B cell (primary cell): ENCODE measurements around the gene SEC24D. TPM values are rescaled to one million over a fixed set of nuclear protein-coding genes. Genes with fewer than 3 reads are reported as not detected.

Experiments
- ATAC-seq: fragments of 200-7000 bp; cut with Tn5 transposase; one replicate; pipeline ENCODE4 v1.10.0; 2021; ENCODE audit warnings: low read depth, mild to moderate bottlenecking, moderate number of reproducible peaks, moderate library complexity
- CTCF ChIA-PET: fragments of 350-600 bp; sonication (Branson Sonifier 250); formaldehyde crosslinking; loops from one replicate; lab custom pipeline; 2021; ENCODE audit warnings: antibody characterized with exemption, inconsistent platforms; lab: Charles Lee
- POLR2A ChIA-PET: fragments of 350-600 bp; sonication (Branson Sonifier 250); formaldehyde crosslinking; loops from one replicate; lab custom pipeline; 2021; ENCODE audit warnings: antibody characterized with exemption; lab: Charles Lee
- DNase-seq: peaks from one replicate; pipeline ENCODE4 v3.0.0; 2013
- H2AFZ ChIP-seq: 2 replicates; pipeline ENCODE4 v1.6.1; 2012; ENCODE audit warnings: mild to moderate bottlenecking, low read depth, low read length; ENCODE audit not compliant: insufficient read depth, poor library complexity, severe bottlenecking
- H3K27ac ChIP-seq, 2 donors: 1 replicate in 1 of 2; 2 replicates in 1 of 2; pipeline ENCODE4 v1.5.1; 2012 to 2013; ENCODE audit warnings: low read length in 2 of 2, mild to moderate bottlenecking in 2 of 2, moderate library complexity in 1 of 2
- H3K27me3 ChIP-seq, 4 experiments: fragments of 200-600 bp in 1 of 4; sonication (generic) in 1 of 4; replicated peaks in 1 of 4; 1 replicate in 2 of 4; 2 replicates in 2 of 4; pipeline versions ENCODE4 v1.6.1 to v1.7.0; 2013 to 2016; ENCODE audit warnings: low read length in 3 of 4, mild to moderate bottlenecking in 2 of 4, mixed read lengths in 1 of 4, moderate library complexity in 1 of 4; ENCODE audit not compliant: insufficient read depth in 4 of 4, control insufficient read depth in 3 of 4; ENCODE audit errors: control extremely low read depth in 1 of 4
- H3K36me3 ChIP-seq, 2 experiments: replicated peaks in 1 of 2; 1 replicate in 1 of 2; 2 replicates in 1 of 2; pipeline versions ENCODE4 v1.6.1 to v1.7.1; 2013; ENCODE audit warnings: low read length in 1 of 2; ENCODE audit not compliant: insufficient read depth in 2 of 2, control insufficient read depth in 1 of 2; ENCODE audit errors: control extremely low read depth in 1 of 2, extremely low read depth in 1 of 2
- H3K4me1 ChIP-seq, 2 donors: fragments of 200-600 bp in 1 of 2; sonication (generic) in 1 of 2; 1 replicate in 1 of 2; 2 replicates in 1 of 2; pipeline versions ENCODE4 v1.5.1 to v1.6.1; 2013 to 2017; ENCODE audit warnings: low read length in 2 of 2; ENCODE audit not compliant: control insufficient read depth in 2 of 2, insufficient read depth in 2 of 2
- H3K4me2 ChIP-seq: replicated peaks from 2 replicates; pipeline ENCODE3; 2012; ENCODE audit warnings: mild to moderate bottlenecking, low read depth, low read length; ENCODE audit not compliant: poor library complexity, severe bottlenecking
- H3K4me3 ChIP-seq, 5 experiments: fragments of 200-600 bp in 1 of 5; sonication (generic) in 1 of 5; 1 replicate in 3 of 5; 2 replicates in 2 of 5; pipeline versions ENCODE4 v1.5.1 to v1.7.0; 2011 to 2016; ENCODE audit warnings: low read length in 4 of 5, mild to moderate bottlenecking in 4 of 5, low read depth in 2 of 5, control low read depth in 1 of 5, moderate library complexity in 1 of 5; ENCODE audit not compliant: insufficient read depth in 1 of 5; ENCODE audit errors: control extremely low read depth in 1 of 5, extremely low read depth in 1 of 5
- H3K79me2 ChIP-seq: fragments of 200-600 bp; sonication (generic); one replicate; pipeline ENCODE4 v1.6.0; 2016; ENCODE audit warnings: low read length; ENCODE audit not compliant: control insufficient read depth, insufficient read depth
- H3K9ac ChIP-seq: fragments of 200-600 bp; sonication (generic); 2 replicates; pipeline ENCODE4 v1.6.1; 2017; ENCODE audit warnings: mild to moderate bottlenecking, low read length, moderate library complexity
- H3K9me3 ChIP-seq, 3 donors: one replicate each; pipeline versions ENCODE4 v1.6.1 to v1.7.1; 2013; ENCODE audit warnings: low read length in 2 of 3; ENCODE audit not compliant: control insufficient read depth in 2 of 3, insufficient read depth in 1 of 3; ENCODE audit errors: control extremely low read depth in 1 of 3
- H4K20me1 ChIP-seq: 2 replicates; pipeline ENCODE4 v1.6.0; 2012; ENCODE audit warnings: mild to moderate bottlenecking, low read length; ENCODE audit not compliant: insufficient read depth, control insufficient read depth, poor library complexity, severe bottlenecking
- H3K27ac Mint-ChIP-seq: one replicate; pipeline ENCODE4 v1.8.0; 2021; ENCODE audit warnings: mixed read lengths
- H3K27me3 Mint-ChIP-seq: one replicate; pipeline ENCODE4 v1.8.0; 2021; ENCODE audit warnings: mixed read lengths
- H3K4me1 Mint-ChIP-seq: one replicate; pipeline ENCODE4 v1.8.0; 2021; ENCODE audit warnings: mixed read lengths
- H3K4me3 Mint-ChIP-seq: one replicate; pipeline ENCODE4 v1.8.0; 2021; ENCODE audit warnings: mixed read lengths
- H3K9me3 Mint-ChIP-seq: one replicate; pipeline ENCODE4 v1.8.0; 2022; ENCODE audit warnings: mixed read lengths; ENCODE audit not compliant: insufficient read depth
- EZH2 ChIP-seq: IDR thresholded peaks from 2 replicates; pipeline ENCODE4 v1.6.1; 2012; ENCODE audit warnings: borderline replicate concordance, low read depth, mild to moderate bottlenecking, moderate library complexity, low read length; ENCODE audit not compliant: insufficient read depth, poor library complexity, severe bottlenecking
- WGBS: methylation state at CpG from one replicate; pipeline ENCODE4 v1.1.5; 2013; ENCODE audit warnings: missing lambda C conversion rate; ENCODE audit not compliant: insufficient coverage; 5-methylcytosine and 5-hydroxymethylcytosine counted together
- intact Hi-C: fragments of 100-400 bp; cut with micrococcal nuclease; formaldehyde crosslinking; loops from one replicate; pipeline ENCODE4 v1.10.0; 2022
- polyA plus RNA-seq: library from polyadenylated mRNA; depleted of rRNA; stranded (reverse); fragments of >200 nt; gene quantifications from 2 replicates; pipeline ENCODE4 v1.2.3, GENCODE V29; 2012
- total RNA-seq, 2 donors: library from RNA; stranded (reverse); fragments of 120-200 nt in 1 of 2; gene quantifications; 1 replicate in 1 of 2; 2 replicates in 1 of 2; pipeline versions ENCODE4 v1.2.3 to v1.2.4, GENCODE V29; 2013 to 2022
- TF ChIP-seq, protein P1 (sequence below): fragments of 200-600 bp; IDR thresholded peaks from one replicate; pipeline ENCODE4 v1.8.0; 2022; ENCODE audit warnings: antibody characterized with exemption, mild to moderate bottlenecking

Gene SEC24D
- total and polyA plus RNA-seq, 2 donors (not counting 1 experiment from before 2014, with no cell fraction given): 7.1 to 15.8 TPM

DNA sequence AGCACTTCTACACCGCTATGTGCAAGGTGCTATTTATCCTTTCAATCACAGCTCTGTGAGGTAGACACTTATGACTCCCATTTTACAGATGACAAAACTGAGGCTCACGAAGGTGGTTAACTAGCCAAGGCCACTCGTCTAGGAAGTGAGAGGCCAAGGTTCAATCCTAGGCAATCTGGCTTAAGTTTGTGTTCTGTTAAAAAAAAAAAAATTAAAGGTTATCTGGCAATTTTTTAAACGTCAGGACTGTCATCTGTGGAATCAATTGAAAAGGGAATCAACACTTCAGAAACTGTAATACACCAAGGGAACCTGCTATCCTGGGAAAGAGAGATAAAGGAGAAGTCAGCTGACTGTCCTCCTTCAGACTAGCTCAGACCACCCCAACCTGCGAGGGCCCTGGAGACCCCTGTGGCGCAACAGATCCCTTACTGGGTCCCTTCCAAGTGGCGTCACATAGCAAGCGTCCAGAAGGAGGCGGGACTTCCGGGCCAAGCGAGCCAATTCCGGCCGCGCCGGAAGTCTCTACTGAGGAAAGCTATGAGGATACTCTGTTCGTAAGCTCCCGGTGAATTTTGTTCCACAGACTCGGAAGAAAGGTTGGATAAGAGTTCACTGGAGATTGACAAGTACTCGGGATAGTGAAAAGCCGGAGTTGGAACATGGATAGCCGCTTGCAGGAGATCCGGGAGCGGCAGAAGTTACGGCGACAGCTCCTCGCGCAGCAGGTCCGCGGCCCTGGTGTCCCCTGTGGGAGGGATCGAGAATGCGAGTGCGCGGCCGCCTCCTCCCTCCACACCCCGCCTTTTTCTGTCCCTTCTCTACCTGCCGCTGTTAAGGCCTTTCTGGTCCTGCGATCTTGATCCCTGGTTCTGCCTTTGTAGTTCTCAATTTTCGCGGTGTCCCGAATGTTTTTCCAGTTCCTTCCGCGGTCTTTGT, 150.8 kb downstream of the SEC24D start, which contains the start of gene METTL14:
Gene METTL14 (plus strand): TSS at position 520 of the 939 bp plus-strand sequence. CDS start 143 bp downstream, at position 663.
- ChIA-PET CTCF (interaction anchor here (1.0 to 1.2 kb wide), 3 partner anchors 404 to 615 kb away, joined by 3 read pairs; partner anchors contain the start of gene MYOZ2), POLR2A (interaction anchor here (0.7 to 1.2 kb wide), 3 partner anchors 416 to 770 kb away, joined by 4 read pairs; a partner anchor contains a TSS)
- DNase-seq (peak; percentile 93), ATAC-seq (peak; percentile 96)
- TF ChIP-seq EZH2: no peak
- TF ChIP-seq, protein P1, sequence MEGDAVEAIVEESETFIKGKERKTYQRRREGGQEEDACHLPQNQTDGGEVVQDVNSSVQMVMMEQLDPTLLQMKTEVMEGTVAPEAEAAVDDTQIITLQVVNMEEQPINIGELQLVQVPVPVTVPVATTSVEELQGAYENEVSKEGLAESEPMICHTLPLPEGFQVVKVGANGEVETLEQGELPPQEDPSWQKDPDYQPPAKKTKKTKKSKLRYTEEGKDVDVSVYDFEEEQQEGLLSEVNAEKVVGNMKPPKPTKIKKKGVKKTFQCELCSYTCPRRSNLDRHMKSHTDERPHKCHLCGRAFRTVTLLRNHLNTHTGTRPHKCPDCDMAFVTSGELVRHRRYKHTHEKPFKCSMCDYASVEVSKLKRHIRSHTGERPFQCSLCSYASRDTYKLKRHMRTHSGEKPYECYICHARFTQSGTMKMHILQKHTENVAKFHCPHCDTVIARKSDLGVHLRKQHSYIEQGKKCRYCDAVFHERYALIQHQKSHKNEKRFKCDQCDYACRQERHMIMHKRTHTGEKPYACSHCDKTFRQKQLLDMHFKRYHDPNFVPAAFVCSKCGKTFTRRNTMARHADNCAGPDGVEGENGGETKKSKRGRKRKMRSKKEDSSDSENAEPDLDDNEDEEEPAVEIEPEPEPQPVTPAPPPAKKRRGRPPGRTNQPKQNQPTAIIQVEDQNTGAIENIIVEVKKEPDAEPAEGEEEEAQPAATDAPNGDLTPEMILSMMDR: no peak
- Histone ChIP-seq H3K36me3 (peaks cover 2 to 11% of the 10 kb centered on the region in 2 experiments), H2AFZ (peak within 1 kb of the TSS; percentile 98), H3K27ac (peak within 1 kb of the TSS; percentile 71 to 86), H3K4me3 (peak within 1 kb of the TSS; percentile 63 to 94 (median 83)), H3K79me2 (peaks cover 29% of the 10 kb centered on the region), H3K9me3 (no peaks in the 10 kb centered on the region), H3K4me1 (peaks cover 11 to 16% of the 10 kb centered on the region in 2 donors), H3K9ac (peak within 1 kb of the TSS; percentile 88), H3K27me3 (no peaks in the 10 kb centered on the region), H3K4me2 (peak within 1 kb of the TSS; percentile 87), H4K20me1 (peaks cover 14% of the 10 kb centered on the region)
- Mint-ChIP-seq H3K4me1 (peaks cover 21% of the 10 kb centered on the region), H3K4me3 (peak within 1 kb of the TSS; percentile 95), H3K27me3 (no peaks in the 10 kb centered on the region), H3K9me3 (no peaks in the 10 kb centered on the region), H3K27ac (peak within 1 kb of the TSS; percentile 93)
- intact Hi-C loops: loop anchor here (1.0 to 5.0 kb wide), 4 partner anchors 94 to 527 kb away; partner anchors contain the start of genes SEC24D and USP53
- WGBS: 2% methylated on average over 37 of the region's 42 CpGs
